HUDEP-2 (cell line): Measurements from ENCODE around the gene SPR.
A peak's percentile ranks its signal among the peaks of the same experiment; 100 is the strongest.

Experiments used
- DNase-seq, 76 experiments: peaks; one replicate each; lab custom pipeline; 2025; ENCODE audit not compliant: unreplicated experiment in 76 of 76; lab: John Stamatoyannopoulos, UW

SPR gene

DNA sequence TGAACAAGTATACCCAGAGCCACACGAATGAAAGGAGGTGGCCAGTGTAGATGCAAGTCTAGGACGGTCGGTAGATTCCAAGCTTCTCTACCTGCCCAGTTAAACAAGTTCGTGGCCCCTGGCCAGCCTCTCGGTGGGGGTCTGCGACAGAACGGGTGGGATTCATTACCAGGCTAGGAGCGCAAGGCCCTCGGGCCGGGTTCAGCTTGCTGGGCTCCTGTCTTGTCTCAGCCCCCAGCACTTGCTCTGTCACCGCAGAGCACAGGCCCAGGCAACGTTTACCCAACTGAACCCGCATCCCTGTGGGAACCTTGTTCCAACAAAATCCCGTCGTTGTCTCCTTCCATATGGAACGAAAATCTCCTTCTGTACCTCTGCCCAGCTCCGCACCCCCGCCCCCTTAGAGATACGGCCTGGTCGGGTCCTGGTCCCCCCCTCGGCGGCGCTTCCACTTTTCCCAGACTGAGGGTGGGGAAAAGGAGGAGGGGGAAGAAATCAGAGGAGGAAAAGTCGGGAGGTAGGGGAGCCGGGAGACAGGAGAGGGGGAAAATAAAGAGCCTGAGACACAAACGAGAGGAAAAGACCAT lies 28.2 kb downstream of the SPR start:
- DNase-seq, result no peak

- DNase-seq, result no peak
Measured at GRCh38 chr2:72915907-72916742, 28.9 kb downstream of the SPR start.

DNA sequence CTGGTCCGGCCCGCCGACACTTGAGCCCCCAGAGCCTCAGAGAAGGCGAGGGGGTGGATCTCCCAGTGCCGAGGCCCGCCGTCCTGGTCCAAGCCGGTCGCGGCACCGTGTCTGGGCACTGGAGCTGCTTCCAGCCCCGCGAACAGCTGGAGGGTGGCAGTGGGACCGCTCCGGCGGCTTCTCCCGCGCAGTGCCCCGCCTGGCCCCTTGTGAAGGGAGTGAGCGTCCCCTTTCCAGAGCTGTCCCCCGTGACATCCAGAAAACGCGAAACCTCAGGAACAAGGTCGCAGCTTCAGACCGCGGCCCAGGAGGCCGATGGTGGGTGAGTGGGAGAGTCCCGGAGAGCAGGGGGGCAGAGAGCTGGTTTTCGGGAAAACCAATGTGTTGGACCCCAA lies 29.5 kb downstream of the SPR start:
- no peak for DNase-seq

GRCh38 chr2:72917138-72917876 lies 30.1 kb downstream of the SPR start, which contains the start of gene EMX1:
EMX1 (plus strand) TSS chr2:72917519; CDS start chr2:72917853, 334 bp downstream.
- DNase-seq, result peak in 1 of 76 experiments; percentile 6

- no peak for DNase-seq
Measured at GRCh38 chr2:72917877-72918553, 30.8 kb downstream of the SPR start.

DNA sequence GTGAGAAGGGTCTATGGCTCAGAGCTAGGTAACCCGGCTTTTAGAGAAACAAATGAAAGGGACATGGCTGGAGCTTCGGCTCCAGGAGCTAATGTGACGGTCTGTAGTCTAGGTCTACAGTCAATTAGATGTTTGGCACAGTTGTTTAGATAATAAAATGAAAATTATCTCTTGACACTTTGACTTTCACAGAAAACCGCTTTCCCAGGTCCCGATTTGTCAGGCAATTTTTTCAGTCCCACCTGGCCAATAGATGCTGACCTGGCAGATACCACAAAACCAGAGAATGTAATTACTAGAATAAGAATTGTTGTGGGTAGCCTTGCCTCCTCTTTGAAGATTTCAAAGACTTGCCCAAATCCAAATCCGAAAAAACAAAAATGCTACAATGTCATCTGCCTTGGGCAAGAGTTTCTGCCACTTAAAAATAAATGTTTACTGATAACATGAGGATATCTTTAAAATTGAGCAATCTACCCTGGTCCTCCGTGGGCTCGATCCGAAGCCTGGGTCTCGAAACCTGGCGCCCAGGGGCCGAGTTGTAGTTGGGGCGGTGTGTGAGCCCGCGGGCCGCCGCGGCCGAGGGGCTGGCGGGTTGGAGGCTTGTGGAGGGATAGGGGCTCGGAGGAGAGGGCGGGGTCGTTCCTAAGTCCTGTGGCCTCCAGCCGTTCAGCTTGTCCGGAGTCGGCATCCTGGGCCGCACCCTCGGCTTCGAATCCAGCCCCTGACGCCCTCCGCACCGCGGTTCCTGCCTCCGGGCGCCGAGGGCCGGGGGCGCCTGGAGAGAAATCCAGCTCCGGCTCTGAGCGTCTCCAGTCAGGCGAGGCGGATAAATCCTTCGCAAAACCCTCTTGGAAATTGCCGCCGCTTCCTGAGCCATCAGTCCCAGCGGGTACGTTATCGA lies 32.5 kb downstream of the SPR start:
- DNase-seq, result no peak

DNA sequence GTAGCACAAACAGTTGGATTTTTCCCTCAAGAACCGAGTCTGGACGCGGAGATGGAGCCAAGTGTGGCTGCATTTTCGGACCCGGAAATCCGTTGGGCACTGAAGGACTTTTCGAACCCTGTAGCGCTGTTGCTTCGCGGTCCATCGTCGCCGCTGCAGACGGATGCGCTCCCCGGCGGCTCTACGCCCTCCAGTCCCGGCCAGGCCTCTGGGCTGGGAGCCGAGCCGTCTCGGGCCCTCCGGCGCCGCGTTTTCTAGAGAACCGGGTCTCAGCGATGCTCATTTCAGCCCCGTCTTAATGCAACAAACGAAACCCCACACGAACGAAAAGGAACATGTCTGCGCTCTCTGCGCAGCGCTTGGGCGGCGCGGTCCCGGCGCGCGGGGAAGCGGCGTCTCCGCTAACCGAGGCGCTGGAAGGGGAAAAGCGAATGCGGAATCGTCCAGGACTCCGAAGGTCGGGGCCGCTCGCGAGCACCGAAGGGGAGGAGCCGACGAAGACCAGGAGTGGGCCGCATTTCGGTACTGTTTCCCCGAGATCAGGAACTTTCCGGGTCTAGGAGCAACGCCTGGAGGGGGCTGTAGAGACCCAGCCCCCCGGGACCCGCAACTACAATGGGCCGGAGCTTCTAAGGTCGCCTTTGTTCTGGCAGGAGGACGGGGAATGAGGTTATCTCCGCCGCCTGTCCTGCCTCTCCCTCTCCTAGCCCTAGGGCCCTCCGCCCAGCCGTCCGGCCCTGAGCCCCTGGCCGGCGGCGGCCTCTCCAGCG lies 33.3 kb downstream of the SPR start:
- no peak for DNase-seq

- no peak for DNase-seq
Measured at GRCh38 chr2:72921088-72921851, 34.1 kb downstream of the SPR start.

DNA sequence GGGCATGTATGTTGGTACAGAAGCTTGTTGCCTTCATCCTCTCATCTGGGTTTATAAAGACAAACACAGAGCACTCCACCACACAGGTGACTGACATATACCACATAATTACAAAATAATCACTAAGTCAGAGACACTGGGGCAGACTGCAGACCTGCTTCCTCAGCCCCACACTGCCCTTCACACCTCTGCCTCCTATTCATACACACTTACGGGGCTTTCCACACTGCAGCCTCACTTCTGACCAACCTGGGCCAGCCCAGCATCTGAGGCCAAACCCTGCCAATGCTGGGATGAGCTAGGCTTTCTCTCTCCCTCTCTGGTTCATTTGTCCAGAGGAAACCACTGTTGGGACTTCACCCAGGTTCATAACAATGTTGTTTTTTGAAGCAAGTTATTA lies 34.6 kb downstream of the SPR start:
- DNase-seq, result no peak

GRCh38 chr2:72923833-72924352 lies 36.7 kb downstream of the SPR start:
- DNase-seq, result no peak

DNA sequence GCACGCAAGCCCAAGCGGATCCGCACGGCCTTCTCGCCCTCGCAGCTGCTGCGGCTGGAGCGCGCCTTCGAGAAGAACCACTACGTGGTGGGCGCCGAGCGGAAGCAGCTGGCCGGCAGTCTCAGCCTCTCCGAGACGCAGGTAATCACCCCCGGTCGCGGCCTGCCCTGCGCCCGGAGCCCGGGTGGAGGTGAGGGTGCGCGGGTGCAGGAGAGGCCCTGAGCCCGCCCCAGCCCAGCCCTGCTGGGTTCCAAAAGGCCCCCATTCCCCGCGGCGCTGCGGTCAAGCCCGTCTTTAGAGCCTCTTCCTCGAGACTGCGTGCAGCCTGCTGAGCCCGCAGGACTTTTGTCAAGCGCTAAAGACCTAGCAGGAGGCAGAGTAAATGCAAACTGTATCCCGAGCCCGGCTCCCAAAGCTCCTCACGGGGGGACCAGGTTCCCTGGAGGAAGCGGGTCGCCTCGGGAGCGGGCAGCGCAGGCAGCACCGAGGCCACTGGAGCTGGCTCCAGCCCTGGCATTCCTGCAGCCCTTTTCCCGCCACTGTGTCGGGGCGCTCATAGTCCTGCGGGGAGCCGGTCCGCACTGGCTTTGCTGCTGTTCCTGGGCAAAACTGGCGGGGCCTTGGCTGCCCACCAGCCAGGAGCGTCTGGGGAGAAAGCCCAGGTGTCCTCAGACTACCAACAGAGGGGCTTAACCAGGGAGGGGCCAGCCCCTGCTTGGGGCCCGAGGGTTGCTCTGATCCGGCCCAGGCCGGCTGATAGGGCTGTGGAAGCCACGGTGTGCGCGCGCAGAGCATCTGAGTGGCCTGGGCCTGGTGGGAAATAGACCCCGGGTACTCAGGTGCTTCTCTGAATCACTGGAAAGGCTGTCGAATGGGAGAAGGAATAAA lies 37.4 kb downstream of the SPR start:
- no peak for DNase-seq

DNA sequence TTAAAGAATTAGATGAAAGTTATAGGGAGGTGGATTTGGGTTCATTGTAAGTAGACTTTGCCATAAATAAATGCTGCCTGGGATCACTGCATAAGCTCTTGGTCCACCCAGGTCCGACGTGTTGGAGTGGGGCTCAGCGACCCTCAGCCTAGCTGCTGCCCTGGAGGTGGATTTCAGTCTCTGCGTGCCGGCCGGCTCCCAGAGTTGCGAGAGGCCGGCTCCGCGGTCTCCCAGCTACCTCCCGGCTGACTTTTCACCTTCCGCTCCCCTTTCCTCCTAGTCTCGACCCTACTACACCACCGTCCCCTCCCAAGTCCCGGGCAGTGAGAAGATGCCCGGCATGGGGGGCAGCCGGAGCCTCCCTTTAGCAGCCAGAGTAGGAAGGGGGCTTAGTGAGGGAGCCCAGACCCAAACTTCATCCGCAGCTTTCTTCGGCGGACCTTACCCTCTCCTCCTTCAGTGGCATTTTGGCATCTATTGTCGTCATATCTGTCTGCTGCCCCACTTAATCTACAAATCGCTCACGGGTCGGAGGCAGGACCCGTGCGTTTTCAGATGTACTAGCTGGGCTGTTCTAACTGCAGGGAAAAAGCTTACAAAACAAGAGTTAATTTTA lies 38.2 kb downstream of the SPR start:
- DNase-seq, result no peak

DNA sequence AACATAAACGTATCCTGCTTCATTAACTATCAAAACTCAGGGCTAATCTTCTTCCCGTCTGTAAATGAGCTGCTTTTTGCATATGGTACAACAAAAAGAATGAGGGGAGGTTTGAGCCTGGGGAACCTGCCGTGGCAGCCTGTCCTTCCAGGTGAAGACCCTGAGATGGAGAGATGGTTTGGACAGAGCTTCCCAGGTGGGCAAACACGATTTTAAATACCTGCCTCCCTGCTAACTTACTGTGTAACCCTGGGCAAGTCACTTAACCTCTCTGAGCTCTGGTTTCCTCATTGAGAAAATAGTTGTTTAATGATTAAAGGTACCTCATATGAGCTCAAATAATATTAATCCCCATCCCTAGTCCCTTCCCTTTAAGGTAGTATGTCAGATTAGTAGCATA lies 39.2 kb downstream of the SPR start:
- no peak for DNase-seq

- no peak for DNase-seq
Measured at GRCh38 chr2:72926811-72927465, 39.7 kb downstream of the SPR start.

GRCh38 chr2:72927619-72928550 lies 40.7 kb downstream of the SPR start:
- no peak for DNase-seq
